Naive B cell (primary cell): ENCODE measurements around the gene CLN6. TPM values are rescaled to one million over a fixed set of nuclear protein-coding genes. Genes with fewer than 3 reads are reported as not detected.
A peak's percentile ranks its signal among the peaks of the same experiment; 100 is the strongest.
"Not testable (repeated sequence)": the region's sequence is repeated elsewhere in the genome, so short reads cannot be mapped to it uniquely, and the experiment has no call there.

Source experiments
- ATAC-seq, 2 donors: fragments of 150-1000 bp; cut with Tn5 transposase; 2 replicates each; pipeline ENCODE4 v1.10.0; 2021; ENCODE audit warnings: low read depth in 2 of 2, mild to moderate bottlenecking in 2 of 2, moderate library complexity in 2 of 2
- DNase-seq: peaks from one replicate; pipeline ENCODE4 v3.0.0; 2022
- H3K27ac Mint-ChIP-seq, 6 donors: one replicate each; pipeline ENCODE4 v1.8.0; 2020 to 2022; ENCODE audit warnings: mild to moderate bottlenecking in 6 of 6, mixed read lengths in 6 of 6, moderate library complexity in 5 of 6, inconsistent platforms in 2 of 6
- H3K27me3 Mint-ChIP-seq, 3 donors: one replicate each; pipeline ENCODE4 v1.8.0; 2021 to 2022; ENCODE audit warnings: mixed read lengths in 3 of 3, mild to moderate bottlenecking in 1 of 3
- H3K36me3 Mint-ChIP-seq, 2 donors: one replicate each; pipeline ENCODE4 v1.8.0; 2020 to 2022; ENCODE audit warnings: mixed read lengths in 2 of 2, inconsistent platforms in 1 of 2, mild to moderate bottlenecking in 1 of 2
- H3K4me1 Mint-ChIP-seq, 3 donors: one replicate each; pipeline ENCODE4 v1.8.0; 2020 to 2022; ENCODE audit warnings: mixed read lengths in 3 of 3, inconsistent platforms in 1 of 3, mild to moderate bottlenecking in 1 of 3, moderate library complexity in 1 of 3
- H3K4me3 Mint-ChIP-seq, 8 donors: one replicate each; pipeline ENCODE4 v1.8.0; 2020 to 2022; ENCODE audit warnings: mild to moderate bottlenecking in 8 of 8, mixed read lengths in 8 of 8, moderate library complexity in 8 of 8, inconsistent platforms in 2 of 8
- H3K9me3 Mint-ChIP-seq, 7 donors: one replicate each; pipeline ENCODE4 v1.8.0; 2020 to 2022; ENCODE audit warnings: mixed read lengths in 7 of 7, mild to moderate bottlenecking in 5 of 7, inconsistent platforms in 2 of 7, moderate library complexity in 1 of 7
- polyA plus RNA-seq, 6 donors: library from polyadenylated mRNA; unstranded; fragments of 300-500 nt; fragmentation: Illumina TruSeq; gene quantifications; one replicate each; pipeline ENCODE4 v1.2.3, GENCODE V29; 2021; ENCODE audit warnings: low read depth in 6 of 6

Gene CLN6
- polyA plus RNA-seq, 6 donors from 2014 or later, result 2.7 to 5.2 (median 4.0) TPM

GRCh38 chr15:68213491-68213845 is 16.1 kb downstream of the CLN6 start:
- H3K9me3 Mint-ChIP-seq, H3K27me3 Mint-ChIP-seq, H3K36me3 Mint-ChIP-seq, ATAC-seq, DNase-seq: not testable (repeated sequence)
- peak overlapping the region in 1 of 6 donors; percentile 53 for H3K27ac Mint-ChIP-seq
- peak overlapping the region in 1 of 8 donors; percentile 54 for H3K4me3 Mint-ChIP-seq
- H3K4me1 Mint-ChIP-seq, result peaks cover 20 to 30% (median 29%) of the 10 kb centered on the region in 3 donors

GRCh38 chr15:68211656-68212320 is 17.7 kb downstream of the CLN6 start:
- Mint-ChIP-seq H3K4me3 (no peak overlapping the region), H3K4me1 (peaks cover 24 to 34% (median 32%) of the 10 kb centered on the region in 3 donors), H3K36me3 (peaks cover 0 to 4% of the 10 kb centered on the region in 2 donors), H3K27me3 (no peaks in the 10 kb centered on the region), H3K9me3 (no peaks in the 10 kb centered on the region), H3K27ac (peak overlapping the region in 2 of 6 donors; percentile 54 to 73)
- ATAC-seq (no peak), DNase-seq (no peak)

- peak overlapping the region in 2 of 6 donors; percentile 73 to 85 for H3K27ac Mint-ChIP-seq
- H3K4me1 Mint-ChIP-seq, result peaks cover 28 to 37% (median 29%) of the 10 kb centered on the region in 3 donors
- no peaks in the 10 kb centered on the region for H3K36me3 Mint-ChIP-seq
- peak; percentile 35 for DNase-seq
- H3K27me3 Mint-ChIP-seq, result no peaks in the 10 kb centered on the region
- no peaks in the 10 kb centered on the region for H3K9me3 Mint-ChIP-seq
- H3K4me3 Mint-ChIP-seq, result peak overlapping the region in 3 of 8 donors; percentile 23 to 61 (median 47)
- ATAC-seq, result peak; percentile 20 to 37
These were observed 18.5 kb downstream of the CLN6 start for GRCh38 chr15:68210821-68211655.

- Mint-ChIP-seq H3K4me3 (peak overlapping the region in 1 of 8 donors; percentile 60), H3K27ac (peak overlapping the region in 2 of 6 donors; percentile 50 to 86), H3K27me3 (no peaks in the 10 kb centered on the region), H3K36me3 (no peaks in the 10 kb centered on the region), H3K9me3 (no peaks in the 10 kb centered on the region), H3K4me1 (peaks cover 30 to 44% (median 30%) of the 10 kb centered on the region in 3 donors)
- no peak for DNase-seq
- no peak for ATAC-seq
These were observed 19.1 kb downstream of the CLN6 start for GRCh38 chr15:68210409-68210756.

- peak; percentile 88 to 89 for ATAC-seq
- H3K27ac Mint-ChIP-seq, result peak overlapping the region in 5 of 6 donors; percentile 32 to 86 (median 74)
- peak; percentile 64 for DNase-seq
- peaks cover 30 to 44% (median 30%) of the 10 kb centered on the region in 3 donors for H3K4me1 Mint-ChIP-seq
- peak overlapping the region in 6 of 8 donors; percentile 2 to 82 (median 60) for H3K4me3 Mint-ChIP-seq
- no peaks in the 10 kb centered on the region for H3K27me3 Mint-ChIP-seq
- no peaks in the 10 kb centered on the region for H3K9me3 Mint-ChIP-seq
- no peaks in the 10 kb centered on the region for H3K36me3 Mint-ChIP-seq
These were observed 19.7 kb downstream of the CLN6 start for GRCh38 chr15:68209735-68210408.

- Mint-ChIP-seq H3K4me1 (peaks cover 30 to 44% (median 33%) of the 10 kb centered on the region in 3 donors), H3K9me3 (no peaks in the 10 kb centered on the region), H3K36me3 (no peaks in the 10 kb centered on the region), H3K27ac (peak overlapping the region in 2 of 6 donors; percentile 25 to 86), H3K4me3 (peak overlapping the region in 2 of 8 donors; percentile 60 to 61), H3K27me3 (no peaks in the 10 kb centered on the region)
- ATAC-seq (no peak), DNase-seq (no peak)
These were observed 20.3 kb downstream of the CLN6 start for GRCh38 chr15:68209272-68209671.

GRCh38 chr15:68208636-68209240 is 20.8 kb downstream of the CLN6 start:
- peaks cover 30 to 44% (median 33%) of the 10 kb centered on the region in 3 donors for H3K4me1 Mint-ChIP-seq
- ATAC-seq (peak in 1 of 2 donors; percentile 11), DNase-seq (no peak)
- H3K4me3 Mint-ChIP-seq, result peak overlapping the region in 6 of 8 donors; percentile 8 to 44 (median 29)
- peak overlapping the region in 4 of 6 donors; percentile 62 to 86 (median 74) for H3K27ac Mint-ChIP-seq
- no peaks in the 10 kb centered on the region for H3K27me3 Mint-ChIP-seq
- H3K9me3 Mint-ChIP-seq, result no peaks in the 10 kb centered on the region
- H3K36me3 Mint-ChIP-seq, result no peaks in the 10 kb centered on the region

- ATAC-seq (no peak), DNase-seq (no peak)
- Mint-ChIP-seq H3K4me3 (peak overlapping the region in 2 of 8 donors; percentile 29 to 71), H3K27ac (peak overlapping the region in 3 of 6 donors; percentile 48 to 86 (median 49)), H3K9me3 (no peaks in the 10 kb centered on the region), H3K27me3 (no peaks in the 10 kb centered on the region), H3K36me3 (no peaks in the 10 kb centered on the region), H3K4me1 (peaks cover 30 to 44% (median 33%) of the 10 kb centered on the region in 3 donors)
These were observed 21.4 kb downstream of the CLN6 start for GRCh38 chr15:68208136-68208535.

GRCh38 chr15:68207176-68207935 is 22.2 kb downstream of the CLN6 start:
- Mint-ChIP-seq H3K27me3 (no peaks in the 10 kb centered on the region), H3K36me3 (no peaks in the 10 kb centered on the region), H3K27ac (peak overlapping the region in 2 of 6 donors; percentile 29 to 47), H3K9me3 (no peaks in the 10 kb centered on the region), H3K4me1 (peaks cover 30 to 44% (median 33%) of the 10 kb centered on the region in 3 donors), H3K4me3 (no peak overlapping the region)
- DNase-seq (no peak), ATAC-seq (no peak)

GRCh38 chr15:68206711-68207151 is 22.8 kb downstream of the CLN6 start:
- peaks cover 30 to 47% (median 33%) of the 10 kb centered on the region in 3 donors for H3K4me1 Mint-ChIP-seq
- H3K27ac Mint-ChIP-seq, result peak overlapping the region in 1 of 6 donors; percentile 77
- H3K27me3 Mint-ChIP-seq, result no peaks in the 10 kb centered on the region
- no peaks in the 10 kb centered on the region for H3K36me3 Mint-ChIP-seq
- DNase-seq (no peak), ATAC-seq (no peak)
- no peak overlapping the region for H3K4me3 Mint-ChIP-seq
- H3K9me3 Mint-ChIP-seq, result no peaks in the 10 kb centered on the region

- DNase-seq (no peak), ATAC-seq (no peak)
- H3K27ac Mint-ChIP-seq, result peak overlapping the region in 2 of 6 donors; percentile 56 to 77
- H3K36me3 Mint-ChIP-seq, result no peaks in the 10 kb centered on the region
- peak overlapping the region in 1 of 8 donors; percentile 5 for H3K4me3 Mint-ChIP-seq
- no peaks in the 10 kb centered on the region for H3K27me3 Mint-ChIP-seq
- peaks cover 27 to 49% (median 33%) of the 10 kb centered on the region in 3 donors for H3K4me1 Mint-ChIP-seq
- H3K9me3 Mint-ChIP-seq, result no peaks in the 10 kb centered on the region
These were observed 23.5 kb downstream of the CLN6 start for GRCh38 chr15:68205954-68206539.

GRCh38 chr15:68205558-68205944 is 24.0 kb downstream of the CLN6 start:
- H3K4me1 Mint-ChIP-seq, result peaks cover 27 to 44% (median 29%) of the 10 kb centered on the region in 3 donors
- peak overlapping the region in 1 of 8 donors; percentile 25 for H3K4me3 Mint-ChIP-seq
- no peaks in the 10 kb centered on the region for H3K36me3 Mint-ChIP-seq
- no peaks in the 10 kb centered on the region for H3K27me3 Mint-ChIP-seq
- peak overlapping the region in 1 of 6 donors; percentile 57 for H3K27ac Mint-ChIP-seq
- no peaks in the 10 kb centered on the region for H3K9me3 Mint-ChIP-seq
- DNase-seq (no peak), ATAC-seq (no peak)
